IPS-NIHi7 (cell line): ENCODE results near the gene BRD3OS.

Experiments used
- DNase-seq: peaks from one replicate; pipeline ENCODE4 v3.0.0; 2012; ENCODE audit warnings: mixed read lengths; ENCODE audit errors: extremely low spot score

The BRD3OS gene

GRCh38 chr9:134034215-134035040 is 9.1 kb downstream of the BRD3OS start:
- DNase-seq = no peak

DNA sequence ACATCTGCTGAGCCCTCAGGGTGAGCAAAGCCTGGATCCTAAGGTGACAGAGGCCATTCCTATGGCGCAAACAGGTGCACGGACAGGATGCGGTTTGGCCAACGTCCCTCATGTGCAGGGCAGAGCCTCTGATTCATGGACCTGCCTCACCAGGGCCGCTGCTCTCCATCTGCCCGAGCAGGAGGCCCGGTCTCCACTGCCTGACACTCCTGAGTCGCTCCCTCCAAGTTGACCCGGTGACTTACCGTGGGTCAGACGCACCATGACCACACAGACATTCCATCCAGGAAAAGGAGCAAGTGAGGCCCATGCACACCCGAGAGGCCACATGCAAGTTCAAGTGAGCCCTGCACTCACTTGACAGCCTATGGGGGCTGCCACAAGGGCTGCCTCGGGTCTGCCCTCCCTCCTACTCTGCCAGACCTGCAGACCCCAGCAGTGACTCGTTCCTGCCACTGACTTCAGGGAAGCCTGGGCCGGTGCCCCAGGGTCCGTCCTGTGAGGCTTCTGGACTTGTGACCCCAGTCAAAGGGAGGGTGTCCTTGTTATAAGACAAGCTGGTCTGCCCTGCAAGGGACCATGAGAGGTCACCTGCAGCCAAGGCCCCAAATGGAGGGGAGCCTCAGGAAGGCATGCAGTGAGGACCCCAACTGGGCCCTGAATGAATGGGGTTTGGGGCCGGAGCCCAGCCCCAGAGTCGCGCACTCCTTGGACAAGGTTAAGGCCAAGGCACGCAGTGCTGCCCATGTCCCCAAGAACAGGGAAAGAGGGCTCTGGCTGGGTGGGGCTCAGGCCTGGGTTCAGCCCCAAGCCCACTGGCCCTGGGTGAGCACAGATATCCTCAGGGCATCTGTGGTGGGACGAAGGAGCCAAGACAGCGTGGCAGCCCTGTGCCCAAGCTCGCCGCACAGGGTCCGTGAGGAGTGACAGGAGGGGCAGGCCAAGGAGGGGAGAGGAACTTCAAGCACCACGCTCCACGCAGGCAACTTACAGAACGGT is 10.1 kb downstream of the BRD3OS start:
- no peak for DNase-seq

DNA sequence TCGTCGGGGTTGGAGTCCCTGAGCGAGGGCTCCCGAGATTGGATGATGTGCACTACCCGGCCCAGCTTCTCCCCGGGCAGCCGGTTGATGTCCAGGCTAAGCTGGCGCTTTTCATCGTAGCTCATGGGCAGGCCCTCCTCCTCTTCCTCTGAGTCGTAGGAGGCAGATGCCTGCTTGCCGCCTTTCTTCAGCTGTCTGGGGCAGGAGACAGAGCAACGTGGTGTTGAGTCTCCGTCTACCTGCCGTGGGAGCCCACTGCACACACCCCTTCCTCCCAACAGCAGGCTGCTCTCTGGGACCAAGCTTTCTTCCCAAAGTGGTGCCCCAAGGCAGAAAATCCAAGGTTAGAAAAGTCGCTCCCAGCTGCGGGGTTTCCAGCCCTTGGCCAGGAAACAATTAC is 10.8 kb downstream of the BRD3OS start:
- no peak for DNase-seq

GRCh38 chr9:134037641-134038040 is 12.4 kb downstream of the BRD3OS start:
- no peak for DNase-seq

GRCh38 chr9:134039386-134040175 is 14.3 kb downstream of the BRD3OS start:
- no peak for DNase-seq

DNA sequence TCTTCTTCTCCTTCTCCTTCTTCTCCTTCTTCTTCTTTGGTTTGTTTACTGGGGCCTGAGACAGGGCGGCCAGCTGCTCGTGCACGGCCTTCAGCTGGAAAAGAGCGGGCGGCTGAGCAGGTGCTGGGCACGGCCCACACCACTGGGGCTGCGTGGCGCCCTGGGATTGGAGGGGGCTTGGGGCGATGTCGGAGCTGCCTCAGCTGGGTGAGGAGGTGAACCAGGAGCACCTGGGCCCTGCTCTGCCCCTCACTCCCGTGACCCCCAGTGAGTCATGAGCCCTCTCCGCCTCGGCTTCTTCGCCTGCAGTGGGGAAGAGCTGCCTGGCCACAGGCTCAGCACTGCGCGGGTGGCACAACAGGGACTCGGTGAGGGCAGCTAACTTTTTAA is 14.9 kb downstream of the BRD3OS start:
- DNase-seq = no peak

DNA sequence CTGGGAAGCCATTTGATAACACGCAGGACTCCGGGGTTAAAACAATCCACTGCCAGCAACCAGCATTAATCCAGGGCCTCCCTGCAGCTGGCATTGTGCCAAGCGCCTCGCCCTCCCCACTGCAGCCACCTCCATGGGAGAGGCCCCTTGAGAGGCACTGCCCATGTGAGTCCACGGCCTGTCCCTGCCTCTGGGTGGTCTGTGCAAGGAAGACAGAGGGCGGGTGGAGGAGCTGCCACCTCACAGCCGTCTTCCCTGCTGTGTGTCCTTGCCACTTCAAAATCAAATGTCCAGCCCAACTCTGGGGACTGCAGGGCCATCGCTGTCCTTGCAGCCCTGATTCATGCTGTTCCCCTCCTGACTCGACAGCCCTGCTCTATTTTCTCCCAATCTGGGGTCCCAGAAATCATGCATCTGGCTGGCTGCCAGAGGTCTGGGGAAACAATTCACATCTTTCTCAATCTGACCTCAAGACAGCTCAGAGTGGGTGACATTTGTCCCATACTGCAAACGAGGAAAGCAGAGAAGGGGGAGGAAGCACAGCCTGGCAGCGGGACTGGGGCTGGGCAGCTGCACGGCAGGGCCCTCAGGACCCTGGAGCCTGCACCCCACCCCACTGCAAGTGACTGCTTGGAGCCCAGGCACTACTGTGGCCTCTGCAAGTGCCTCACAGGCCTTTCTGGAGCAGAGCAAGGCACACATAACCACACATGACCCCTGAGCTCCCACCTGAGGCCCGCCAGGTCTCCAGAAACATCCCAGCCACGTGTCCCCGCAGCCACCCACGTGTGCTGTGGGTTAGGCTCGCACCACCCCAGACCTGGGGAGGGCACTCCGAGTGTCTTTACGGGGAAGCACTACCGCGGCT is 15.7 kb downstream of the BRD3OS start:
- DNase-seq = no peak

DNA sequence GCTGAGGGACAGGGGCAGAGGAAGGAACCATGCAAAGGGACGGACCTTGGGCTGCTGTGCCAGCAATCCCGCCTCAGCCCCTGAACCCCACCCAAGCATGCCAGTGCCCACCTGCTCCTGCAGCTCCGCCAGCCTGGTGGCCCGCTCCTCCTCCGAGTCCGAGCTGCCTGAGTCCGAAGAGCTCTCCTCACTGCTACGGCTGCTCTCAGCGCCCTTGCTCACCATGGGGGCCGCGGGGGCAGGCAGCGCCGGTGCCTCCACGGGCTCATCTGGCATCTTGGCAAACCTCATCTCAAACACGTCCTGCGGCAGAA is 16.3 kb downstream of the BRD3OS start:
- no peak for DNase-seq

DNA sequence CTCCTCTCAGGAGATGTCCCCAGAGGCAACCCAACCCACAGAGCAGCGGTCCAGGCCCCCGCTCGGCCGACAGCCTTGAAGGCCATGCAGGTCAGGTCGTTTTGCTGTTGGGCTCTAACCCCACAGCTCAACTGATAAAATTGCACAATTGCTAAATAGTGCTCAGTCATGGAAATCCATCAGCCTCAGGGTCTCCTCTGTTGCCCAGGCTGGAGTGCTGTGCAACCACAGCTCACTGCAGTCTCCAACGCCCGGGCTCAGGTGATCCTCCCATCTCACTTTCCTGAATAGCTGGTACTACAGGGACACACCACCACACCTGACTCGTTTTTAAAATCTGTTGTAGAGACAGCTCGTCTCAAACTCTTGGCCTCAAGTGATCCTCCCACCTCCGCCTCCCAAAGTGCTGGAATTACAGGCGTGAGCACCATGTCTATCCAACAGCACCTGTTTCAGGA is 18.3 kb downstream of the BRD3OS start:
- no peak for DNase-seq

- DNase-seq = no peak
Measured at GRCh38 chr9:134044944-134045343, 19.7 kb downstream of the BRD3OS start.

DNA sequence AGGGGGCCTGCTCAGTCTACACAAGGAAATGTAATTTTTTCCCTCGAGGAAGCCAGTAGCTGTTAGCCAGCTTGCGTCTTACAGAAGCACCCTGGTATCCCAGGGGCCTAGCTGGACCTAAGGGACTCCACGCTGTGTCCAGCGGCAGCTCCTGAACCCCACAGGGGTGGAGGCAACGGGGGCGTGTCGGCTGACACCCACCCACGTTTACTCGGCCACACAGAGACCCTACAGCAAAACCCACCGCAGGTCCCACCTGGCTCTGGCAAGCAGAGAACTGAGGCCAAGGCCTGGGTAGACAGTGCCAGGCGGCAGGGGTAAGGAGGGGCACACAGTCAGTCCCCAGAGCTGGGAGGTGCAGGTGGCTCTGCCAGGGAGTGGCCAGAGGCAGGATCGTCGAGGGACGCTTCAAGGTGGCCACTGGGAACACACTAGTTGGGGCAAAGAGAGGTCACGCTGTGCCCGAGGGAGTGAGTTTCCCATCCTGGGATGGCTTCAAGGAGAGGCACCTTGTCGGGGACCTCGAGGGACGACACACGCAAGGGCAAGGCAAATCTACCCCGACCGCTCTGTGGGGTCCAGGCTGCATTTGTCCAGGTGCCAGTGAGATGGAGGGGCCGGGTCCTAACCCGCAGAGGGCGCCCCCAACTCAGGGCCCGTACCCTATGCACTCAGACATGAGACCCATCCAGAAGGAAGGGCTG is 20.7 kb downstream of the BRD3OS start:
- no peak for DNase-seq

- no peak for DNase-seq
Measured at GRCh38 chr9:134046894-134047681, 21.8 kb downstream of the BRD3OS start.

DNA sequence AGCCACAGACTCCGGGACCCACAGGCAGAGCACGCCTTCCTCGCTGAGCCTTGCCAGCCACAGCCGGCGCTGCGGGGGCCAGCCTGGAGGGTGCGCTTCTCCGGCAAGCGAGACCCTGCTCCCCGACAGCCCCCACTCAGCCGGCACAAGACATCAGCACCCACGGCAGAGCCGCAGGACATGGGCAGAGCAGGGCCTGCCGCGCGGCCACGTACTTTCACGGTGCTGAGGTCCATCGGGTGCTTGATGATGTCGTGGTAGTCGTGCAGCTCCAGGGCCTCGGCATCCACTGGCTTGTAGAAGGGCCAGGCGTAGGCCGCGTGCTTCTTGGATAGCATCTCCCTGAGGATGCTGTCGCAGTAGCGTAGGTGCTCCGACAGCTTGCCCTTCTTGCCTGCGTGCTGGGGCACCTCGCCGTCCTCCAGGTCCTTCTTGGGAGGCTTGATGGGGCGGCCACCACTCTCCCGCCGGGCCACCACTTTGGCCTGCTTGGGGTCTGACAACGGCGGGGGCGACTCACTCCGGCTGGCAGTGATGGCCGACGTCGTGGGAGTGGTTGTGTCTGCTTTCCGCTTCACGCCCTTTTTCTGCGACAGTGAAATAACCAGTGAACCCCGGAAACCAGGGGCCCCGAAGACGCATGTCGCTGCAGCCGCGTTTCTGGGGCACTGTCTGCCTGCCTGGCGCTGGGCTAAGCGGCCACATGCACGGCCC is 22.7 kb downstream of the BRD3OS start:
- DNase-seq = no peak

DNA sequence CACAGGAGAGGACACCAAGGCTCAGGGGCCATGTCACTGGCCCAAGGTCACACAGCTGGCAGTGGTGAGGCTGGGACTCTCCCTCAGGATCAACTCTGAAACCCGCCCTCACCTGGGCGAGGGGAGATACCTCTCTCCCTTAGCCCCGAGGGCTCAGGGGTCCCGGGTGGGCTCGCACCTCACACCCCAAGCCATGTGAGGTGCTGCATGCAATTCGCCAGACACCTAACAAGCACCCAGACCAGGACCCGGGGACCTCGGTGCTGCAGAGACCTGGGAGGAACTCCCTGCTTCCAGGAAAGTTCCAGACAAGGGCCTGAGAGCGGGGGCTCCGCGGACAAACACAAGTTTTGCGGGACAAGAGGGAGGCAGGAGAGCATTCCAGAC is 23.3 kb downstream of the BRD3OS start:
- no peak for DNase-seq

DNA sequence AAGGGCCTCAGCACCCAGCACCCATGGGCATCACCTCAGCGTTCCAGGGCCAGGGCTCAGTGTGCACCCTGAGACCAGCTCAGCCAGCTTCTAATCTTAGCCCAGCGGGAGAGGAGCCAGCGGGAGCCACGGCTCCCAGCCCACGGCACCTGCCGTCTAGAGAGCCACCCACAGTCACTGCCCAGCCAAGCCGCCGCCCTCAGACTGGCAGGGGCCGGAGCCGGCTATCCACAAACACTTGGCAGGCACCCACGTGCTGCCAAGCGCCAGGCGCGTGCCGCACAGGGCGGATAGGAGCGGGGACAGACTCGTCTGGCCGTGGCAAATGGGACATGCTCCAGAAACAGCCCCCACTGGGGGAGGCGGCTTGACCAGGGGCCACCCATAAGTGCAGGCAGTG is 24.0 kb downstream of the BRD3OS start:
- no peak for DNase-seq

GRCh38 chr9:134049772-134050588 is 24.7 kb downstream of the BRD3OS start:
- DNase-seq = no peak

- DNase-seq = no peak
Measured at GRCh38 chr9:134050726-134051125, 25.4 kb downstream of the BRD3OS start.

DNA sequence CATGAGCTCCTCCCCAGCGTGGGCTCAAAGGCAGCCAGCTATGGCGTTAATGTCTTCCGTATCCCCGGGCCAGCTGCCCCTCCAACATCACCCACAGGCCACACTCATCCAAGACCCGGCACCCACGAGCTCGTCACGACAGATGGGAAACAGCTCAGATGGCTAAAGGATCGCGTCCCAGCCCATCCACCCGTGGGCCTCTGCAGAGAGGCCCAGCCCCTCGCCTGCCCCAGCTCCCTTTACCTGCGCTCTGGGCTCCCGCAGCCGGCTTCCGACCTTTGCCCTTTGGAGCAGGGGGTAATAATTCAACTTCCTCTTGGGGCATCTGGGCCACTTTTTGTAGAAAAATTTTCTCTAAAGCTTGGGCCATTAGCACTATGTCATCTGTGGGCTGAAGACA is 26.0 kb downstream of the BRD3OS start:
- DNase-seq = no peak
